ENCODE data around the gene SCARF2.
A peak's percentile ranks its signal among the peaks of the same experiment; 100 is the strongest.

SCARF2 gene

GRCh38 chr22:20438678-20439492 lies 1.3 kb upstream of the SCARF2 start:
- DNase-seq (ENCODE audit: low read depth): no peak
- TF ChIP-seq CTCF (IDR thresholded peaks at IDR 0.05; ENCODE audit: low read depth, low read length) (peak; percentile 6), MAX (IDR thresholded peaks at IDR 0.05; ENCODE audit: low read depth, low read length) (no peak)
- no peak overlapping the region for H3K4me3 ChIP-seq (ENCODE audit: low read depth, low read length)

GRCh38 chr22:20438427-20438677 lies 727 bp upstream of the SCARF2 start:
- TF ChIP-seq MAX (IDR thresholded peaks at IDR 0.05; ENCODE audit: low read depth, low read length) (no peak), POLR2A (IDR thresholded peaks at IDR 0.05; ENCODE audit: extremely low read depth, insufficient read length) (no peak), MYC (IDR thresholded peaks at IDR 0.05; ENCODE audit: low read depth, low read length) (no peak), CTCF (IDR thresholded peaks at IDR 0.05; ENCODE audit: low read depth, low read length) (no peak)
- no peak overlapping the region for H3K4me3 ChIP-seq (ENCODE audit: low read depth, low read length)
- no peak for DNase-seq (ENCODE audit: low read depth)

- TF ChIP-seq MYC (IDR thresholded peaks at IDR 0.05; ENCODE audit: low read depth, low read length) (no peak), POLR2A (IDR thresholded peaks at IDR 0.05; ENCODE audit: extremely low read depth, insufficient read length) (no peak), CTCF (IDR thresholded peaks at IDR 0.05; ENCODE audit: low read depth, low read length) (no peak), MAX (IDR thresholded peaks at IDR 0.05; ENCODE audit: low read depth, low read length) (no peak)
- DNase-seq (ENCODE audit: low read depth): no peak
- no peak overlapping the region for H3K4me3 ChIP-seq (ENCODE audit: low read depth, low read length)
These were observed 635 bp downstream of the SCARF2 start for GRCh38 chr22:20436768-20437612.

- DNase-seq (ENCODE audit: low read depth): no peak
- no peak overlapping the region for H3K4me3 ChIP-seq (ENCODE audit: low read depth, low read length)
- TF ChIP-seq POLR2A (IDR thresholded peaks at IDR 0.05; ENCODE audit: extremely low read depth, insufficient read length): no peak
- TF ChIP-seq MAX (IDR thresholded peaks at IDR 0.05; ENCODE audit: low read depth, low read length): no peak
- TF ChIP-seq MYC (IDR thresholded peaks at IDR 0.05; ENCODE audit: low read depth, low read length): no peak
- no peak for TF ChIP-seq CTCF (IDR thresholded peaks at IDR 0.05; ENCODE audit: low read depth, low read length)
These were observed 1.3 kb downstream of the SCARF2 start for GRCh38 chr22:20436307-20436767.

- no peak for DNase-seq (ENCODE audit: low read depth)
- no peak overlapping the region for H3K4me3 ChIP-seq (ENCODE audit: low read depth, low read length)
- TF ChIP-seq CTCF (IDR thresholded peaks at IDR 0.05; ENCODE audit: low read depth, low read length) (no peak), MYC (IDR thresholded peaks at IDR 0.05; ENCODE audit: low read depth, low read length) (no peak), POLR2A (IDR thresholded peaks at IDR 0.05; ENCODE audit: extremely low read depth, insufficient read length) (no peak), MAX (IDR thresholded peaks at IDR 0.05; ENCODE audit: low read depth, low read length) (no peak)
These were observed 2.0 kb downstream of the SCARF2 start for GRCh38 chr22:20435436-20436306.
